ENCODE data around the gene RGS12. TPM values are rescaled to one million over a fixed set of nuclear protein-coding genes. Genes with fewer than 3 reads are reported as not detected.

RGS12 gene
- total and polyA plus RNA-seq, 2 experiments from 2014 or later: 40.1 to 45.0 TPM

DNA sequence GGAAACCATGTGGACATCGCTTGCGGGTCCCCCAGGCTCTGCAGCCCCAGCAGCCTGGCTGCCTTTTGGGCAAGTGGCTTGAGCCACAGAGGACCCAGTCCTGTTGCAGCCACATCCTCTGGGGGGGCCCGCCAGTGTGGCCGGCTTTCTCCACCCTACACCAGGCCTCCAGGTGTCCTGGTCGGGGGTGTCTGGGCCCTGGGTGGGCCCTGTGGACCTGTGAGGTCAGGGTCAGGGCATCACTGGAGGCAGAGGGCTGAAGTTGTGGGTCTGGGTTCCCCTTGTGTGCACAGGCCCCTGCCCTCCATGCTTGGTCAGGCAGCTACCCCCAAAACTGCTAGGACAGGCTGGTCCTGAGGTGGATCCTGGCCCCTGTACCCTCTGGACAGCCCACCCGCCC is 47.1 kb upstream of the RGS12 start:
- no peak overlapping the region for H3K27ac ChIP-seq
- no peaks in the 10 kb centered on the region for H3K27me3 ChIP-seq
- no peaks in the 10 kb centered on the region for H3K9me3 ChIP-seq (ENCODE audit: low read depth)
- no peak overlapping the region for H3K4me3 ChIP-seq
- no peaks in the 10 kb centered on the region for H3K36me3 ChIP-seq
- DNase-seq (ENCODE audit: low read depth in 1 of 2, low spot score in 1 of 2): no peak
- H3K4me1 ChIP-seq (ENCODE audit: low read depth): no peaks in the 10 kb centered on the region
- TF ChIP-seq, protein P1, sequence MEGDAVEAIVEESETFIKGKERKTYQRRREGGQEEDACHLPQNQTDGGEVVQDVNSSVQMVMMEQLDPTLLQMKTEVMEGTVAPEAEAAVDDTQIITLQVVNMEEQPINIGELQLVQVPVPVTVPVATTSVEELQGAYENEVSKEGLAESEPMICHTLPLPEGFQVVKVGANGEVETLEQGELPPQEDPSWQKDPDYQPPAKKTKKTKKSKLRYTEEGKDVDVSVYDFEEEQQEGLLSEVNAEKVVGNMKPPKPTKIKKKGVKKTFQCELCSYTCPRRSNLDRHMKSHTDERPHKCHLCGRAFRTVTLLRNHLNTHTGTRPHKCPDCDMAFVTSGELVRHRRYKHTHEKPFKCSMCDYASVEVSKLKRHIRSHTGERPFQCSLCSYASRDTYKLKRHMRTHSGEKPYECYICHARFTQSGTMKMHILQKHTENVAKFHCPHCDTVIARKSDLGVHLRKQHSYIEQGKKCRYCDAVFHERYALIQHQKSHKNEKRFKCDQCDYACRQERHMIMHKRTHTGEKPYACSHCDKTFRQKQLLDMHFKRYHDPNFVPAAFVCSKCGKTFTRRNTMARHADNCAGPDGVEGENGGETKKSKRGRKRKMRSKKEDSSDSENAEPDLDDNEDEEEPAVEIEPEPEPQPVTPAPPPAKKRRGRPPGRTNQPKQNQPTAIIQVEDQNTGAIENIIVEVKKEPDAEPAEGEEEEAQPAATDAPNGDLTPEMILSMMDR (IDR thresholded peaks at IDR 0.05; ENCODE audit: low read depth, low read length): no peak

GRCh38 chr4:3246458-3247398 is 46.1 kb upstream of the RGS12 start:
- Histone ChIP-seq H3K4me1 (ENCODE audit: low read depth) (no peaks in the 10 kb centered on the region), H3K27me3 (no peaks in the 10 kb centered on the region), H3K9me3 (ENCODE audit: low read depth) (no peaks in the 10 kb centered on the region), H3K4me3 (no peak overlapping the region), H3K36me3 (no peaks in the 10 kb centered on the region), H3K27ac (no peak overlapping the region)
- no peak for DNase-seq (ENCODE audit: low read depth in 1 of 2, low spot score in 1 of 2)
- TF ChIP-seq, protein P1 (IDR thresholded peaks at IDR 0.05; ENCODE audit: low read depth, low read length): peak; percentile 4

DNA sequence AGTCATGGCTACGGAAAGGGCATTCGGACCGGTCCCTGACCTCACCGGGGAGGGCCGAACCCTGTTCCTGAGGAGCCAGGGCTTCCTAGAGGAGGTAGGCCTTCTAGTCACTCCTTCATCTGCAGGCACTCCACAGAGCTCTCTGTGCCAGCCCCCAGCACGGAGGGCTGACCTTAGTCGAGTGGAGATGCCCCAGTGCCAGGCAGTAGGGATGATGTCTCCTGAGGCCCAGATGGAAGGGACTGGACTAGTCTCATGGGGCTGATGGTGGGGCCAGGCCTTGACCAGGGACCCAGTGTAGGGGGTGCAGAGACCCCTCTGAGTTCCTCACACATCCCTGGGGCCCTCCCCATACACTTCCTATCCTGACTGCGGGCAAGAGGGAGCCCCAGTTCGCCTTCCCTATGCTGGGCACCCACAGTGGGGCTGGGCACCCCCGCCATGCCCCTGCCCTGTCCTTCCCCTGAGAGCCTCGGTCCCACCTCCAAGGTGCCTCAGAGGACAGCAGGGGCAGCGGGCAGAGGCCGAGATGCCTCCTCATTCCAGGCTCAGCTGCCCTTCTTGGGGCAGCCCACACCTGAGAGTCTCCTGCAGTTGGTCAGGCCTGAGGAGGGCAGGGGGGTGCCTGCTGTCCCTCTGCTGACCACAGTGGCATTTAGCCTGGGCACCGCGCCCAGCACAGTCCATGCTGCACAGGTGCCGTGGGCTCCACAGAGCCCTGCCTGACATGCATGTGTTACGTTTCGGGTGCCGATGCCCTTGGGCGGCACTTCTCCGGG is 45.2 kb upstream of the RGS12 start:
- Histone ChIP-seq H3K4me3 (no peak overlapping the region), H3K27me3 (no peaks in the 10 kb centered on the region), H3K4me1 (ENCODE audit: low read depth) (no peaks in the 10 kb centered on the region), H3K36me3 (no peaks in the 10 kb centered on the region), H3K9me3 (ENCODE audit: low read depth) (no peaks in the 10 kb centered on the region), H3K27ac (no peak overlapping the region)
- TF ChIP-seq, protein P1 (IDR thresholded peaks at IDR 0.05; ENCODE audit: low read depth, low read length): no peak
- DNase-seq (ENCODE audit: low read depth in 1 of 2, low spot score in 1 of 2): no peak

- no peak overlapping the region for H3K27ac ChIP-seq
These were observed 44.7 kb upstream of the RGS12 start for GRCh38 chr4:3248178-3248480.

More at GRCh38 chr4:3248178-3248480, 44.7 kb upstream of the RGS12 start:
- H3K27me3 ChIP-seq: no peaks in the 10 kb centered on the region
- no peak overlapping the region for H3K4me3 ChIP-seq
- no peaks in the 10 kb centered on the region for H3K9me3 ChIP-seq (ENCODE audit: low read depth)
- TF ChIP-seq, protein P1 (IDR thresholded peaks at IDR 0.05; ENCODE audit: low read depth, low read length): no peak
- no peak for DNase-seq (ENCODE audit: low read depth in 1 of 2, low spot score in 1 of 2)
- H3K36me3 ChIP-seq: no peaks in the 10 kb centered on the region
- H3K4me1 ChIP-seq (ENCODE audit: low read depth): no peaks in the 10 kb centered on the region

All from cardiac muscle cell (in vitro differentiated cells and primary cell).